Measurements from ENCODE around the gene INF2.

The INF2 gene

DNA sequence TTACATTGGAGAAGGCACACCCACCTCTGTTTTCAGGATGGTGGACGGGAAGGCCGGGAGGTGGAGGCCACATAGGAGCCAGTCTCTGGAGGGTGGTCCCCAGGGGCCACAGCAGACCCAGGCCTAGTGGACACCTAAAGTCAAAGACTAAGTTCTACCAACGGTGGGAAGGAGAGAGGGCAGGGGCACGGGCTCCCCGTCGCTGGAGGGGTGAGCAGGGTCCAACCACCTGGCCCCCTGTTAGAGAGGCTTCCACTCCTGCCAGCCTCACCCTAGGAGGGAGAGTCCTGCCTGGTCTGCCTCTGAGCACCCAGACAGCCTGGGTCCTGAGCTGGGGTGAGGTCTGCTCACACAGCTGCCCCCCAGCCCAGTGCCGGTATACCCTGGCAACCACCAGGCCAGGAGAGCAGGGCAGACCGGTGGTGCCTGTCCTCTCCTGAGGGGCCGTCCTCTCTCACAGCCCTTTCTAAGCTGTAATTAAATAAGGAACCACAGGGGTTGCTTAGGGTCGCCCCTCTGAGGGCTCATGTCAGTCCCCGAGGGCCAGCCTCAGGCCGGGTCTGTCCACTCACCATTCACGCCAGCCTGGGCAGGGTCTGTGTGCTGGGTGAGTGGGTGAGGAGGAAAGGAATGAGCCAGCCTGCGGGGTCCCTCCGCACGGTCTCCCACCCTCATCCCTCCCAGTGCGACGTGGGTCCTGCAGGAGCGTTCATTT, 2.3 kb downstream of the INF2 start:
- no peak for DNase-seq

DNA sequence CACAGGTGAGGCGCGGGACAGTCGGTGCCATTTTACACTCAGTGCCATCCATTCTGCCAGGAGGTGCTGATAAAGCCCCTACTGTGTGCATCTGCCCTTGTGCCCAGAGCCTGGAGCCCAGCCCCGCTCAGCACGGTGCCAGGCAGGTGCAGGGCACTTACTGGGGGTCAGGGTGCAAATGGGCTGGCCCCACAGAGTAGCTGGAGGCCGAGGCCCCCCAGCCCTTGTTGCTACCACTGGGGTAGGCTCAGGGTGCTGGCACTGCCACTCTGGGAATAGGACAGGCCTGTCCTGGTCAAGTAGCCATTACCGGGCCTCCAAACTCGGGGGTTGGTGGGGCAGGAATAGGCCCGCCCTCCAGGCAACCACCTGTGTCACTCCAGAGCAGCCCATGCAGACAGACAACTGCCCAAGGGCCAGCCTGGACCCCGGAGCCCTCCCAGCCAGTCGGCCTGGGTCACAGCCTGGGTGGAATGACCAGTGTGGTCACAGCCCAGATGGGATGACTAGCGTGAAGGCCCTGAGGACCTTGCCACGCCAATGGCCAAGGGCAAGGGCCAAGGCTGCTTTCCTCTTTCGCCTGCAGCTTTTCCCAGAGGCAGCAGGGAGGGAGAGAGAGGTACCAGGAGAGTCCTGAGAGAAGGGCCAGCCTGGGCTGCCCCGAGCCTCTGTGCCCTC, 3.0 kb downstream of the INF2 start:
- no peak for DNase-seq

DNA sequence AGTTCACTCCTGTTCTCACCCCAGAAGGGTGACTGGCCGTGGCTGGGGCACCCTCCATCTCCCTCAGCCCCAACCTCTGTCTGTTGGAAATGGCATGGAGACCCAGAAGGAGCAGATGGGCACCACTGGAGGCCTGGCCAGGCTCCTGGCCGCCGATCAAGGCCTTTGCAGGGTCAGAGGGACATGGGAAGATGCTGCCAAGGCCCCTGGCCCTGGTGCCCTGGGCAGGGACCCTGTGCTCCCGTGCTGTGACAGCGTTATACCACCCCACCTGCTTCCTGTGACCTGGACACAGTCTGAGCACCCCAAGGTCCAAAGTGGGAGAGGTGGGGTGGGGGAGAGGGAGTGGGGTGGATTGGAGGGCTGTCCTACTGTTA, 3.5 kb downstream of the INF2 start:
- no peak for DNase-seq

DNA sequence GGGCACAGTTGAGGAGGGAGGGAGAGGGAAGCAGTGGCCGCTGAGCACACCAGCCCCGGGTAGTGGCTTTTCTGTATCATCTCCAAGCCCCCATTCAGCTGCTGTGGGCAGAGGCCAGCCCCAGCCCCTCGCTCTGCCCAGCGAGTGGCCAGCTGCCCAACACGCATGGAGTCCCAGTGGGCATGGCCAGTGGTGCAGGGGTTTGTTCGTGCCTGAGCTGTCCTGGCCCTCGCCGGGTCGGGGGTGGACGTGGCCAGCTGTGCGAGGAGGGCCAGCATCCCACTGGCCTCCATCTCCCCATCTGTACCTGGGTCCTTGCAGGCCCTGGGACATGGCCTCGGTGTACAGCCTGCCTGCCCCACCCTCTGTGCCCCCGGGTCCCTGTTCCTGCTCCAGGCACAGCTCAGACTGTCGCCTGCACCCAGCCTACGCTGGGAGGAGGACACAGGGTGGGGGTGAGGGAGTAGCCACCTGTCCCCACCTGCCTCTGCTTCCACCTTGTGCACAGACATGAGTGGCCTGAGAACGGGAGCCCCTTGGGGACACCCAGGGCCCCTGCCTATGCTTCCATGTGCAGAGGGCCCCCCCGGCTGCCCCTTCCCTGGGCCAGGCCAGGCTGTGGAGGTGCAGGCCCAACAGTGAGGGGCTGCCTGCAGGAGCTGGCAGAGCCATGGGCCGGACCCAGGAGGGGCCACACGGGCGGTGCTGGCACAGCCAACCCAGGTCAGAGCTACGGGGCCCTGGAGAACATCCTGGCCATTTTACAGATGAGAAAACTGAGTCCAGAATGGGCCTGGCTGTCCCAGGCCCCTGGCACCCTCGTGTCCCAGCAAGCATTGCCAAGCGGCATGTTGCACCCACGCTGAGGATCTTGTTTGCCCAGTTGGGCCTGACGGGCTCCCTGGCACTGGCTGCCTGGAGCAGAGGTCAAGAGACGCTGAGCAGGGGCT, 4.3 kb downstream of the INF2 start:
- DNase-seq = no peak

- DNase-seq = no peak
Observed at GRCh38 chr14:104694475-104694950, 5.1 kb downstream of the INF2 start.

GRCh38 chr14:104694991-104695659, 5.7 kb downstream of the INF2 start:
- no peak for DNase-seq

DNA sequence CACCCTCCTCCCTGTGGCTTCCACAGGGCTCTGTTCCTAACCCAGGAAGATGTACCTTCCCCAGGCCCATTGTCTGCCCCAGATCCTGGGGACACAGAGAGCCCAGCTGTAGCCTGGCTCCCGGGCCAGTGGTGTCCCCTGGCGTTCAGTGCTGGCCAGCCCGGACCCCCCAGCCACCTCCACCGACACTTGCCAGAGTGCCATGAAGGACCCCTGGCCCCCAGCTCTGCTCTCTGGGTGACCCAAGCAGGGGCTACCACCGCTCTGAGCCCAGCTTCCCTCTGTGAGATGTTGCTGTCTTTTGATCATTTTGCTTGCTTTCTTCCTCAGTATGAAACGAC, 6.2 kb downstream of the INF2 start:
- no peak for DNase-seq

GRCh38 chr14:104696671-104697316, 7.4 kb downstream of the INF2 start:
- DNase-seq = no peak

- DNase-seq = no peak
Observed at GRCh38 chr14:104697317-104697703, 7.9 kb downstream of the INF2 start.

DNA sequence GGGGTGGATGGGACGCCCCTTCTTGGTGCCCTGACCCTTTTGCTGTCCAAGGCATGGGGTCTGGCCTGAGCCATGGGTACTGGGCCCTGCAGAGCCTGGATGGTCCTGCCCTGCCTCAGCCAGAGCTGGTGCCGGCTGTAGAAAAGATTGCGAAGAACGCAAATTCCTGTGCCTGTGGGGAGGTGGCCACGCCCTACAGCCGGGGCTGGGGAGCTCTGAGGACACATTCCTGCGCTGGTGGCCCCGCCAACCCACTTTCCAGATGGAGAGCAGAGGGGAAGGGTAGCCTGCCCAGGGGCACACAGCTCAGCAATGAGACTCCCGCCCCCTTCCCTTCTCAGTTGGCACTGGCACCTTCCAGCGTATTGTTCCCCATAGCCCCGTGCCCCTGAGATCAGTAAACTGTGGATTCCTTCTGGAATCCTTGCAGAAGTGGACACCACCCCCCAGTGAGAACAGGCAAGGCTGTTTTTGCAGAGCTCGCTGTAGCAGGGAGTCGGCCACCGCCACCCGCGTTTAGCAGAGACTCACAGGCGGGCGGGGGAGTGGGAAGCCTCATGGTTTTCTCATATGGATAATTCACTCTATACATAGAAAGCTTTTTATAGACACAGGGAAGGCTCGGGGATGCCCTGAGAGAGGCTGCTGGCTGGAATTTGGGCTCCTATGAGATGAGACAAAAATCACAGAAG, 8.6 kb downstream of the INF2 start:
- no peak for DNase-seq

- no peak for DNase-seq
Observed at GRCh38 chr14:104698688-104699425, 9.4 kb downstream of the INF2 start.

DNA sequence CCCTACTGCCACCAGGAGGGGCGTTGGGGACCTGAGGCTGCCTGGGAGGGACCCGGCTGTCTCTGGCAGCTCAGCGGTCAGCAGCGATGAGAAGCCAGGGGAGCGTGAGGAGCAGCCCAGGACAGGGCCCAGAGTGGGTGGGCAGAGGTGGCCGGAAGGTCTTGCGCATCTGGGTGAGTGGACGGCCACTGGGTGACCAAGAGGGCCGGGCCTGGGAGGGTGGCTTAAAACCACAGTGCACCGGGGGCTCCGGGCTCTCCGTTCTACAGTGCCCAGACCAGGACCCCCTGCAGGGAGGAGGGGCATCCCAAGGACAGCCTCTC, 10.0 kb downstream of the INF2 start:
- no peak for DNase-seq

DNA sequence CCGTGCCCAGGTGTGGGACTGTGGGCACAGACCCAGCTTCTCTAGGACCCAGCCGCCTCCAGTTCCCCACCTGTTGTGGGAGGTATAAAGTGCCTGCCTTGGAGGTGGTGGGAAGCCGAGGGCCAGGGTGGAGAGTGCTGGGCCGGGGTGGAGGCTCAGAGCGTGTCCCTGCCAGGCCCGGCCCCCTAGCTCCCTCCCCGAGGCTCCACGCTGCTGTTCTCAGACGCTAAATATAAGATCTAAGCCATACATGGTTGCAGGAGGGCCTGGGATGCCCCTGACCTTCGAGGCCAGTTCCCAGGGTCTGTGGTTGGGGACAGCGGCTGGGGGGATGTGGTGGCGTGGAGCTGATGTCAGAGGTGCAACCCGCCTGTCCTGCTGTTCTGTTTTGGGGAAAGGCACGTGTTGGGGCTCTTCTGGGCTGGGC, 10.8 kb downstream of the INF2 start:
- DNase-seq = no peak

- no peak for DNase-seq
Observed at GRCh38 chr14:104700747-104701217, 11.4 kb downstream of the INF2 start.

- DNase-seq = no peak
Observed at GRCh38 chr14:104701383-104702076, 12.1 kb downstream of the INF2 start.

DNA sequence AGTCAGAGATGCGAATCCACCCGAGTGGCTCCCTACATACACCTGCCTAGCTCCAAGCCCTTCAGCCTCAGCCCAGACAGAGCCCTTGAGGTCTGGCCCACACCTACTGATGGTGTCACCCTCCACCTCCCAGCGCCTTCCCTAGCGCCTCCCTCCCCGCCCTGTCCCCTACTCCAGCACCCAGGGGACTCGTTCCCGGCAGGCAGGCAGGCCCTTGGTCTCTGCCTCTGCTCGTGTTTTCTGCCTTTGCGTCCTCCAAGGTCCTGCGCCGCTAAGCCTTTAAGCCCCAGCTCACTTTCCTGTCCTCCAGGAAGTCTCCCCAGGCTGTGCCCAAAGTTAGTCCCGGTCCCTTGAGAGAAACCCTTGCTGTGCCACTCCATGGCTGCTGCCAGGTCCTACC, 12.7 kb downstream of the INF2 start:
- no peak for DNase-seq

GRCh38 chr14:104702673-104703072, 13.3 kb downstream of the INF2 start:
- no peak for DNase-seq

- DNase-seq = no peak
Observed at GRCh38 chr14:104703269-104703668, 13.9 kb downstream of the INF2 start.

GRCh38 chr14:104704252-104704651, 14.8 kb downstream of the INF2 start:
- DNase-seq = no peak

- DNase-seq = no peak
Observed at GRCh38 chr14:104705340-104706047, 16.1 kb downstream of the INF2 start.
